ENCODE results near the gene TLR10.

The TLR10 gene

GRCh38 chr4:38764277-38764676, 18.5 kb downstream of the TLR10 start:
- DNase-seq (ENCODE audit: low spot score) = no peak

GRCh38 chr4:38762560-38762959, 20.2 kb downstream of the TLR10 start:
- no peak for DNase-seq (ENCODE audit: low spot score)

GRCh38 chr4:38759790-38760122, 23.0 kb downstream of the TLR10 start:
- DNase-seq (ENCODE audit: low spot score) = no peak

- DNase-seq (ENCODE audit: low spot score) = peak; percentile 74
These were observed 23.5 kb downstream of the TLR10 start for GRCh38 chr4:38759113-38759789.

GRCh38 chr4:38757945-38758600, 24.7 kb downstream of the TLR10 start:
- DNase-seq (ENCODE audit: low spot score) = peak; percentile 21

GRCh38 chr4:38752941-38753806, 29.6 kb downstream of the TLR10 start:
- no peak for DNase-seq (ENCODE audit: low spot score)

GRCh38 chr4:38752372-38752940, 30.3 kb downstream of the TLR10 start:
- DNase-seq (ENCODE audit: low spot score) = peak; percentile 10

- DNase-seq (ENCODE audit: low spot score) = no peak
These were observed 31.3 kb downstream of the TLR10 start for GRCh38 chr4:38751341-38752010.

- no peak for DNase-seq (ENCODE audit: low spot score)
These were observed 33.5 kb downstream of the TLR10 start for GRCh38 chr4:38749336-38749735.

GRCh38 chr4:38747629-38748028, 35.2 kb downstream of the TLR10 start:
- DNase-seq (ENCODE audit: low spot score) = no peak

GRCh38 chr4:38745881-38746280, 36.9 kb downstream of the TLR10 start:
- DNase-seq (ENCODE audit: low spot score) = no peak

GRCh38 chr4:38743866-38744265, 38.9 kb downstream of the TLR10 start:
- no peak for DNase-seq (ENCODE audit: low spot score)

GRCh38 chr4:38740303-38740702, 42.5 kb downstream of the TLR10 start:
- no peak for DNase-seq (ENCODE audit: low spot score)

- DNase-seq (ENCODE audit: low spot score) = no peak
These were observed 43.6 kb downstream of the TLR10 start for GRCh38 chr4:38738940-38739803.

GRCh38 chr4:38735870-38736269, 46.9 kb downstream of the TLR10 start:
- DNase-seq (ENCODE audit: low spot score) = no peak

- DNase-seq (ENCODE audit: low spot score) = no peak
These were observed 47.9 kb downstream of the TLR10 start for GRCh38 chr4:38734911-38735310.

- no peak for DNase-seq (ENCODE audit: low spot score)
These were observed 48.3 kb downstream of the TLR10 start for GRCh38 chr4:38734446-38734845.

- DNase-seq (ENCODE audit: low spot score) = no peak
These were observed 49.1 kb downstream of the TLR10 start for GRCh38 chr4:38733663-38734062.

GRCh38 chr4:38730830-38731646, 51.8 kb downstream of the TLR10 start:
- DNase-seq (ENCODE audit: low spot score) = peak; percentile 85

- DNase-seq (ENCODE audit: low spot score) = no peak
These were observed 52.3 kb downstream of the TLR10 start for GRCh38 chr4:38730493-38730829.

Measured in CD4-positive, alpha-beta T cell treated with Interleukin-2 at 100 ng/mL for 4 hours (primary cell).